ENCODE data around the gene PPAN.

DNA sequence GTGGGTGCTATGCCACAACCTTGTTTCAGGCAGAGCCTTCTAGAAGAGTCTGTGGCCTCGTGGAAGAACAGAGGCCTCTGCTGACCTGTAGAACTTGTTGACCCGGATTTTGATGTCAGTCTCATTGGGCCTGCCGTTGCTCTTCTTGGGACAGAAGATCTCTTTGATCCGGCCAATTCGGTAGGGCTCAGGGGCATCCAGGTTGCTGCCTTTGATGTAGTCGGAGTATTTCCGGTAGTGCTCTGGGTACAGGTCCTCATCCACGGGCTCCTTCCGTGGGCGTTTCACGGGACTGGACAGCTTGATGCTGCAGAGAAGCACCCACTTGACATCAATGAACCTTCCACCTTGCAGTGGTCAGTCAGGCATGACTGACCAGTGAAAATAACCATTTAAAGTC is 37.5 kb downstream of the PPAN start:
- TF ChIP-seq, protein P1, sequence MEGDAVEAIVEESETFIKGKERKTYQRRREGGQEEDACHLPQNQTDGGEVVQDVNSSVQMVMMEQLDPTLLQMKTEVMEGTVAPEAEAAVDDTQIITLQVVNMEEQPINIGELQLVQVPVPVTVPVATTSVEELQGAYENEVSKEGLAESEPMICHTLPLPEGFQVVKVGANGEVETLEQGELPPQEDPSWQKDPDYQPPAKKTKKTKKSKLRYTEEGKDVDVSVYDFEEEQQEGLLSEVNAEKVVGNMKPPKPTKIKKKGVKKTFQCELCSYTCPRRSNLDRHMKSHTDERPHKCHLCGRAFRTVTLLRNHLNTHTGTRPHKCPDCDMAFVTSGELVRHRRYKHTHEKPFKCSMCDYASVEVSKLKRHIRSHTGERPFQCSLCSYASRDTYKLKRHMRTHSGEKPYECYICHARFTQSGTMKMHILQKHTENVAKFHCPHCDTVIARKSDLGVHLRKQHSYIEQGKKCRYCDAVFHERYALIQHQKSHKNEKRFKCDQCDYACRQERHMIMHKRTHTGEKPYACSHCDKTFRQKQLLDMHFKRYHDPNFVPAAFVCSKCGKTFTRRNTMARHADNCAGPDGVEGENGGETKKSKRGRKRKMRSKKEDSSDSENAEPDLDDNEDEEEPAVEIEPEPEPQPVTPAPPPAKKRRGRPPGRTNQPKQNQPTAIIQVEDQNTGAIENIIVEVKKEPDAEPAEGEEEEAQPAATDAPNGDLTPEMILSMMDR (IDR thresholded peaks at IDR 0.05; ENCODE audit: insufficient read depth, low read length, poor library complexity, severe bottlenecking) = no peak
- TF ChIP-seq EZH2phosphoT487 (conservative IDR thresholded peaks at IDR 0.05; ENCODE audit: low read length) = no peak

Data from SU-DHL-6 (cell line).